ENCODE data around the gene LSM14A.

DNA sequence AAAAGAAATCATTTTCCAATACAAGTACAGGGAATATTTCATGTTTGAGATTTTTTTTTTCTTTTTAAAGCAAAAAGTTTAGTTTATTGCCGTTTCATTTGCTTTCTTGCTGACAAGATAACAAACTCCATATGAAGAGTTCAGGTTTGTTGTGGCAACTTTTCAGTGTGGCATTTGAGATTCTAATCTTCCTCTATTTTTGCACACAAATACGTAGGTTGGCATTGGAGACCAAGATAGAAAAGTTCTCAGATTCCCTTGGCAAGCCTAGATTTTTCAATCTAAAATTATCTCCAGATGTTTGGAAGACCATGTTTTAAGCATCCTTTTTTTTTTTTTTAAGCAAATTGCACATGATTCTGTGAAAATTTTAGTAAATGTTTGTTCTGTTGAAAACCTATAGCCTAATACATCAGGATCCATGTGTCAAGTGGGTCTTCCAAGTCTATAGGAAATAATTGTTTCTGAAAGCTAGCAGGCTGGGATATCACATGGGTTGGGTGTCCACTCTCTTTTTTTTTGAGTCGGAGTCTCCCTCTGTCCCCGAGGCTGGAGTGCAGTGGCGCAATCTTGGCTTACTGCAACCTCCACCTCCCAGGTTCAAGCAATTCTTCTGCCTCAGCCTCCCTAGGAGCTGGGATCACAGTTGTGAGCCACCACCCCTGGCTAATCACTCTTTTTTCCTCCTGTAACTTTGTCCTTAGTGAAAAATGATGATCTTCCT lies 84.7 kb downstream of the LSM14A start:
- TF ChIP-seq CTCF (conservative IDR thresholded peaks at IDR 0.05; ENCODE audit: low read length) (no peak), EZH2phosphoT487 (IDR thresholded peaks at IDR 0.05; ENCODE audit: borderline replicate concordance) (no peak)
